HG03575 (cell line): ENCODE measurements around the gene MGAT4A.

Source experiments
- ATAC-seq: cut with Tn5 transposase; IDR thresholded peaks from one replicate; pipeline ENCODE4 v1.9.1; 2021; ENCODE audit not compliant: unreplicated experiment, insufficient number of reproducible peaks, low FRiP score; ENCODE audit errors: extremely low read depth

The MGAT4A gene

GRCh38 chr2:98709535-98709934, 21.4 kb downstream of the MGAT4A start:
- ATAC-seq: no peak

GRCh38 chr2:98708396-98709186, 22.3 kb downstream of the MGAT4A start:
- ATAC-seq: no peak

GRCh38 chr2:98706591-98706990, 24.3 kb downstream of the MGAT4A start:
- ATAC-seq: no peak

GRCh38 chr2:98705333-98705617, 25.7 kb downstream of the MGAT4A start:
- ATAC-seq: no peak

GRCh38 chr2:98704499-98705332, 26.2 kb downstream of the MGAT4A start:
- no peak for ATAC-seq

GRCh38 chr2:98703738-98704137, 27.2 kb downstream of the MGAT4A start:
- no peak for ATAC-seq

GRCh38 chr2:98702858-98703620, 27.9 kb downstream of the MGAT4A start:
- ATAC-seq: no peak

GRCh38 chr2:98702127-98702802, 28.7 kb downstream of the MGAT4A start:
- ATAC-seq: no peak

GRCh38 chr2:98701230-98701629, 29.7 kb downstream of the MGAT4A start:
- ATAC-seq: no peak

- no peak for ATAC-seq
These were observed 32.0 kb downstream of the MGAT4A start for GRCh38 chr2:98698896-98699295.

GRCh38 chr2:98697651-98698337, 33.1 kb downstream of the MGAT4A start:
- ATAC-seq: no peak

- ATAC-seq: no peak
These were observed 34.7 kb downstream of the MGAT4A start for GRCh38 chr2:98696200-98696599.

- ATAC-seq: no peak
These were observed 35.7 kb downstream of the MGAT4A start for GRCh38 chr2:98695255-98695654.

GRCh38 chr2:98693477-98693876, 37.5 kb downstream of the MGAT4A start:
- ATAC-seq: no peak

- ATAC-seq: no peak
These were observed 38.6 kb downstream of the MGAT4A start for GRCh38 chr2:98692090-98693054.

- no peak for ATAC-seq
These were observed 39.6 kb downstream of the MGAT4A start for GRCh38 chr2:98691303-98691702.

- no peak for ATAC-seq
These were observed 44.7 kb downstream of the MGAT4A start for GRCh38 chr2:98685930-98686887.
